Fibroblast of villous mesenchyme (primary cell): ENCODE data around the gene ITPKA. TPM values are rescaled to one million over a fixed set of nuclear protein-coding genes. Genes with fewer than 3 reads are reported as not detected.

ENCODE experiments used
- DNase-seq: peaks from one replicate; pipeline ENCODE4 v3.0.0-alpha.2; 2010; ENCODE audit warnings: low read depth
- H3K4me3 ChIP-seq: 2 replicates; pipeline ENCODE4 v1.5.1; 2011; ENCODE audit warnings: low read depth, mild to moderate bottlenecking, low read length
- total RNA-seq: library from RNA; depleted of rRNA; stranded (reverse); fragments of >200 nt; gene quantifications from 2 replicates; pipeline ENCODE4 v1.2.3, GENCODE V29; 2012
- TF ChIP-seq, protein P1 (sequence below): IDR thresholded peaks from 2 replicates; pipeline ENCODE4 v1.5.1; 2012; ENCODE audit warnings: low read depth, mild to moderate bottlenecking, low read length; ENCODE audit not compliant: insufficient read depth

ITPKA gene
- total RNA-seq, 1 donor = 0.86 TPM

DNA sequence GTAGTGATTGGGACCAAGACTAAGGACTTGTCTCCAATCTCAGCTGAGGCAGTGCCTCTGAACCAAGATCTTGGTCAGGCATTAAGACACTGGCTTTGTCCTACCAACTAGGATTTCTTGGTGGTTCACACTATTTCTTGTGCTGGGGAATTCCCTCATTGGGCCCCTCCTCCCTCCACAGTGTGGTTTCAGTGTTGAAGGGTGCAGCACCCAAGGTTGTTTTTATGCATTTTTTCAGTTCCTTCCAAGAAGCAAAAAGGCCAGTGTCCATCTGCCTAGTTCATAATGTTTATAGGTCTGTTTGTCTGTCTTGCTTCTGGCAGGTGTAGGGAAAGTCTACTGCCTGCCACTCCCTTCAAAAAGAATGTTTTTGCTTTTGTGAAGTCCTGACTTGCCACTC lies 10.6 kb upstream of the ITPKA start:
- TF ChIP-seq, protein P1, sequence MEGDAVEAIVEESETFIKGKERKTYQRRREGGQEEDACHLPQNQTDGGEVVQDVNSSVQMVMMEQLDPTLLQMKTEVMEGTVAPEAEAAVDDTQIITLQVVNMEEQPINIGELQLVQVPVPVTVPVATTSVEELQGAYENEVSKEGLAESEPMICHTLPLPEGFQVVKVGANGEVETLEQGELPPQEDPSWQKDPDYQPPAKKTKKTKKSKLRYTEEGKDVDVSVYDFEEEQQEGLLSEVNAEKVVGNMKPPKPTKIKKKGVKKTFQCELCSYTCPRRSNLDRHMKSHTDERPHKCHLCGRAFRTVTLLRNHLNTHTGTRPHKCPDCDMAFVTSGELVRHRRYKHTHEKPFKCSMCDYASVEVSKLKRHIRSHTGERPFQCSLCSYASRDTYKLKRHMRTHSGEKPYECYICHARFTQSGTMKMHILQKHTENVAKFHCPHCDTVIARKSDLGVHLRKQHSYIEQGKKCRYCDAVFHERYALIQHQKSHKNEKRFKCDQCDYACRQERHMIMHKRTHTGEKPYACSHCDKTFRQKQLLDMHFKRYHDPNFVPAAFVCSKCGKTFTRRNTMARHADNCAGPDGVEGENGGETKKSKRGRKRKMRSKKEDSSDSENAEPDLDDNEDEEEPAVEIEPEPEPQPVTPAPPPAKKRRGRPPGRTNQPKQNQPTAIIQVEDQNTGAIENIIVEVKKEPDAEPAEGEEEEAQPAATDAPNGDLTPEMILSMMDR = no peak
- no peak for DNase-seq
- no peak overlapping the region for H3K4me3 ChIP-seq

DNA sequence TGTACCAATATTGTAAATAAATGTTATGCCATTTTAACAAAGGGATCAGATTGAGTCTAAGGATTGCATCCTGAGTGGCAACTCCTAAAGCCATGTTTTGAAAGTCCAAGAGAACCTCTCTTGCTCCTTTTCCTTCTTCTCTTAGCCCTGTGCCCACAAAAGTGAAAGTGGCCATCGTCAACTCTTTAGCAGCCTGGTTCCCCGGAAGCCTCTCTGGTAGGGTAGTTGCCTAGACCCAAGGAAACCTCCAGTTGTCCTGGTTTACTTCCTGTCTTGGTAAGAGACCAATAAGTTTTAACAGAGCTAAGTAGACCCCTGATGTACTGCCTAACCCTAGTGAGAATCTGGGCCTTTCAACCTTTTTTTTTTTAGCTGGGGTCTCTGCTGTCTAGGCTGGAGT lies 10.2 kb upstream of the ITPKA start:
- no peak overlapping the region for H3K4me3 ChIP-seq
- DNase-seq = no peak
- TF ChIP-seq, protein P1 = no peak

DNA sequence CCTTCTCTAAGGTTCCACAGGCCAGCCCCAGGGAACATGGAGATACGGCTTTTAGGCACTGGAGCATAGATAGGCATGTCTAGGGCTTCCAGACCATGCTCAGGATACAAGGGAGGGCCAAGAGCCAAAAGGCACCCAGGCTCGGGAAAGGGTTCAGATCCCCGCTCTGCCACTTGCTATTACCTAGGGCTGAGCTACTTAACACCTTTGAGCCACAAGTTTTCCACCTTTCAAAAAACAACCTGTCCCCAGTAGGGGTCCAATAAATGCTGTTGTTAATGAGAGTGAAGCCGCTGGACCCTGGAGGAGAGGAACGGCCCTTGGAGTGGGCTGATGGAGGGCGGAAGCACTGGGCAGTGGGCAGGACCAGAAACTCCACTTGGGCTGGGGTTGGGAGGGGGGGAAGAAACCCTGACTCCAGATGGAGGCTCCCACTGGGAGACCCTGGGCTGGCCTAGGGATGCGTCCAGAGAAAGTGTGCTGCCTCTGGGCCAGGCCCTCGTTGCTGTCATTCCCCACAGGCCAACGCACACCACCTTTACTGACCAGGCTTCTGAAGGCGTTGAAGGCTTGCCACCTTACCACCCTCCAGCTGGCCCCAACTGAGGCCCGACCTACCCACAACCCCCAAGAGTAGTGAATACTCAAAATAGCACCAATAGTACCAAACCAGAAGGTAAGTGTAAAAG lies 8.6 kb upstream of the ITPKA start:
- TF ChIP-seq, protein P1 = no peak
- no peak for DNase-seq
- no peak overlapping the region for H3K4me3 ChIP-seq

DNA sequence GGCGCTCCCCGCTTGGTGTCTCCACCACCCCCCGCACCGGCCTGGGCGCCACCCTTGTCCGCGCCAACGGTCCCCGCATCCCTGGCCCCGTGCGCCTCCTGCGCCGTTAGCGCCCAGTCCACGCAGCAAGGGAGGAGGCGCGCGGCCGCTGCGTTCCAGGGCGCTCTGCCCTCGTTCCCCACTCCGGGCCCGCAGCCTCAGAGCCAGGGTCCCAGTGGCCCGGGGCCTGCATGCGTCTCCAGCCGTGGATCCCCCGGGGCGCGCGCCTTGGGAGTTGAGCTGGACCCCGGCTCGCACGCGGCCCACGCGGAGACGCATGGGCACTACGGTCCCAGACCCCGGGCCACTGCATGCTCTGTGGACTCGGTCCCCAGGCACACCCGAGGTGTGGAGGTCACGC lies 7.4 kb upstream of the ITPKA start:
- TF ChIP-seq, protein P1 = no peak
- DNase-seq = no peak
- H3K4me3 ChIP-seq = no peak overlapping the region

DNA sequence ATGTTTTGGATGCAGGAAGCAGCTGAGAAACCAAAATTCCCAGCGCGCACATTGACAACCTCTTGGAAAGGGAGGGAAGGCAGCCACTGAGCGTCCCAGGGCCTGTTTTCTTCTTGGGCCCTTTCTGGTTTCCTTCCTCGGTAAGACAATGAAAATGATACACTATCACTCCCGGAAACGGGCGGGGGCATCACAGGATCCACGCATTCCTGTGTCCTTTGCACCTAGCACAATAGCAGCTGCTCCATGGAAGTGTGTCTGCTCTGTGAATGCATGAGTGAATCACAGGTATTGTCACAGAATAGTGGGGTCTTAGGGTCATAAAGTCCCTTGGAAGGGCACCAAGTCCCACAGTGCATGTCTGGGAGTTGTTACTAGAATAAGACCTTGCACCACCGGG lies 6.3 kb upstream of the ITPKA start:
- no peak for DNase-seq
- TF ChIP-seq, protein P1 = no peak
- no peak overlapping the region for H3K4me3 ChIP-seq

DNA sequence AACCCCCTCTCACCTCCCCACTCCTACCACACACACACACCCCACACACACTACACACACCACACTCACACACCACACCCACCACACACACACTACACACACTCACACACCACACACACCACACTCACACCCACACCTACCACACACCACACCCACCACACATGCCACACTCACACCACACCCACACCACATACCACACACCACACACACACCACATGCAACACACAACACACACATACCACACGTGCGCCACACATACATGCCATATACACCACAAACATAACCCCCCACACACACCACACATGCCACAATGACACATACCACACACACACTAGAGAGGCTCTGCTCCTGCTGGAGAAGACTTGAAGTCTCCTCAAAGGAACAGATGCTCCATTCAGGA lies 5.9 kb upstream of the ITPKA start:
- H3K4me3 ChIP-seq = no peak overlapping the region
- TF ChIP-seq, protein P1 = no peak
- DNase-seq = no peak

DNA sequence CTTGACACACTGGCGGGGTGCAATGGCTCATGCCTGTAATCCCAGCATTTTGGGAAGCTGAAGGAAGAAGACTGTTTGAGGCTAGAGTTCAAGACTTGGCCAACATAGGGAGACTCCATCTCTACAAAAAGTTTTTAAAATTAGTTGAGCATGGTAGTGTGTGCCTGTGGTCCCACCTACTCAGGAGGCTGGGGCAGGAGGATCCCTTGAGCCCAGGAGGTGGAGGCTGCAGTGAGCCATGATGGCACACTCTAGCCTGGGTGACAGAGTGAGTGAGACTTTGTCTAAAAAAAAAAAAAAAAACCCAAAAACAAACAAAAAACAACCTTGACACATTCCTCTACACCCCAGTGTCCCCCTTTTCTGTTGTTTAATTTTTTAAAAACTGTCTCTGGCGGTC lies 4.0 kb upstream of the ITPKA start:
- H3K4me3 ChIP-seq = no peak overlapping the region
- TF ChIP-seq, protein P1 = no peak
- DNase-seq = no peak
